H1 (cell line): ENCODE data around the gene LYPD3. TPM values are rescaled to one million over a fixed set of nuclear protein-coding genes. Genes with fewer than 3 reads are reported as not detected.

Experiments
- BACH1 ChIP-seq: IDR thresholded peaks from 2 replicates; pipeline ENCODE4 v1.6.1; 2012; ENCODE audit warnings: low read length, improper control_type of control experiment
- polyA plus RNA-seq, 7 experiments: library from polyadenylated mRNA; depleted of rRNA in 3 of 7; stranded (reverse) in 5 of 7; unstranded in 2 of 7; fragments of >200 nt in 5 of 7; fragments of 200-250 nt in 2 of 7; gene quantifications; 1 replicate in 5 of 7; 2 replicates in 1 of 7; 4 replicates in 1 of 7; pipeline versions ENCODE4 v1.2.1 to v1.2.3, GENCODE V29; 2011 to 2013; ENCODE audit warnings: missing spikeins in 2 of 7, mixed read lengths in 2 of 7
- total RNA-seq: library from RNA; stranded (reverse); fragmentation: NEBNext Ultra II Directional; extraction: Animal tissue kit (Norgen Biotek cat#: 25700); gene quantifications from 2 replicates; pipeline ENCODE4 v1.2.1, GENCODE V29; 2021

The LYPD3 gene
- total and polyA plus RNA-seq, 2 of the 8 experiments (the other 6 are each of a cell fraction or from before 2014, with no cell fraction given) = 4.1 to 16.4 TPM

- no peak for TF ChIP-seq BACH1
Observed at GRCh38 chr19:43422000-43422688, 43.3 kb downstream of the LYPD3 start (continued).
